Left ventricle myocardium inferior (tissue), 1 donor: ENCODE measurements around the gene VLDLR. TPM values are rescaled to one million over a fixed set of nuclear protein-coding genes. Genes with fewer than 3 reads are reported as not detected.

Source experiments
- DNase-seq: peaks from one replicate; pipeline ENCODE4 v3.0.0-alpha.2; 2020
- H3K27ac ChIP-seq: fragments of 200-600 bp; replicated peaks from 2 replicates; pipeline ENCODE4 v1.8.0; 2021
- H3K27me3 ChIP-seq: fragments of 200-600 bp; 2 replicates; pipeline ENCODE4 v1.8.0; 2021; ENCODE audit warnings: low read depth
- H3K36me3 ChIP-seq: fragments of 200-600 bp; 2 replicates; pipeline ENCODE4 v1.8.0; 2021
- H3K4me1 ChIP-seq: fragments of 200-600 bp; 2 replicates; pipeline ENCODE4 v1.8.0; 2021
- H3K4me3 ChIP-seq: fragments of 200-600 bp; 2 replicates; pipeline ENCODE4 v1.8.0; 2021; ENCODE audit warnings: mild to moderate bottlenecking, moderate library complexity
- H3K9me3 ChIP-seq: fragments of 200-600 bp; replicated peaks from 2 replicates; pipeline ENCODE4 v1.8.0; 2021
- intact Hi-C: fragments of 100-400 bp; cut with micrococcal nuclease; formaldehyde crosslinking; loops from one replicate; pipeline ENCODE4 v1.11.0; 2022
- total RNA-seq: library from RNA; stranded (reverse); fragmentation: NEBNext Ultra II Directional; extraction: Animal tissue kit (Norgen Biotek cat#: 25700); gene quantifications from one replicate; pipeline ENCODE4 v1.2.1, GENCODE V29; 2021
- TF ChIP-seq, protein P1 (sequence below): fragments of 200-600 bp; IDR thresholded peaks from 2 replicates; pipeline ENCODE4 v1.8.0; 2021; ENCODE audit warnings: antibody characterized with exemption, mild to moderate bottlenecking, borderline replicate concordance
- donor health status: DM: no; HTN: yes; CAD: no; lungs with severe emphysema.

Gene VLDLR
- total RNA-seq, 1 donor from 2014 or later = 144 TPM

DNA sequence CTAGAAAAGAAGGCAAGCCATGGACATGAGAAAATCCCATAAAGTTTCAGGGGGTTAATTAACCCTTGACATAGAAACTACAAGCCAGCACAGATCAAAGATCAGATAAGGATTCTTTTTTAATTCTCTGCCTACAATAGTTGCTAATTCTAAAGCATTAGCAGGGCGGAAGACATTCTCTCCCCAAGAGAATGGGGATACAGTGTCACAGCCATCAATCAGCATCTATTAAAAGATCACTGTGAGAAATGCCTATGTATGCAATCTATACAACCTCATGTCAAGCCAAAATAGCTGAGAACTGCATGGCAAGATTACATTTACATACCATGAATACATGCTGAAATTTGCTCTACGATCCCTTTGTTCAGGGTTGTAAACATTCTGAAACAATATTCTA is 14.3 kb downstream of the VLDLR start:
- Histone ChIP-seq H3K4me3 (no peak overlapping the region), H3K27ac (no peak overlapping the region), H3K27me3 (no peaks in the 10 kb centered on the region), H3K9me3 (no peaks in the 10 kb centered on the region), H3K36me3 (peaks cover 30% of the 10 kb centered on the region), H3K4me1 (peaks cover 69% of the 10 kb centered on the region)
- DNase-seq = no peak
- intact Hi-C loops = no loop called here
- TF ChIP-seq, protein P1, sequence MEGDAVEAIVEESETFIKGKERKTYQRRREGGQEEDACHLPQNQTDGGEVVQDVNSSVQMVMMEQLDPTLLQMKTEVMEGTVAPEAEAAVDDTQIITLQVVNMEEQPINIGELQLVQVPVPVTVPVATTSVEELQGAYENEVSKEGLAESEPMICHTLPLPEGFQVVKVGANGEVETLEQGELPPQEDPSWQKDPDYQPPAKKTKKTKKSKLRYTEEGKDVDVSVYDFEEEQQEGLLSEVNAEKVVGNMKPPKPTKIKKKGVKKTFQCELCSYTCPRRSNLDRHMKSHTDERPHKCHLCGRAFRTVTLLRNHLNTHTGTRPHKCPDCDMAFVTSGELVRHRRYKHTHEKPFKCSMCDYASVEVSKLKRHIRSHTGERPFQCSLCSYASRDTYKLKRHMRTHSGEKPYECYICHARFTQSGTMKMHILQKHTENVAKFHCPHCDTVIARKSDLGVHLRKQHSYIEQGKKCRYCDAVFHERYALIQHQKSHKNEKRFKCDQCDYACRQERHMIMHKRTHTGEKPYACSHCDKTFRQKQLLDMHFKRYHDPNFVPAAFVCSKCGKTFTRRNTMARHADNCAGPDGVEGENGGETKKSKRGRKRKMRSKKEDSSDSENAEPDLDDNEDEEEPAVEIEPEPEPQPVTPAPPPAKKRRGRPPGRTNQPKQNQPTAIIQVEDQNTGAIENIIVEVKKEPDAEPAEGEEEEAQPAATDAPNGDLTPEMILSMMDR = no peak

DNA sequence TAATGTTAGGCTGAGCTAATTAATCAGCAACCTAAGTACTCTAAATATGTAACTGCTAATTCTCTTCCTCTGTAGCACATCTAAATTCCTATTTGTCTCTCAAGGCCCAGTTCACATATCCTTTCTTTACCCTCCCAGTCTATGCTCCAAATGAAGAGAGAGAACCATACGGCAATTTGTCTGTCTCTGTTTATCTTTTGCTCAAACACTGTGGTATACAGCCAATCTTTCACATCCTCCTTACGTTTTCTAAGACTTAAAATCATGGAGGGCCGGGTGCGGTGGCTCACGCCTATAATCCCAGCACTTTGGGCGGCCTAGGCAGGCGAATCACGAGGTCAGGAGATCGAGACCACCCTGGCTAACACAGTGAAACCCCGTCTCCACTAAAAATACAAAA is 15.8 kb downstream of the VLDLR start:
- Histone ChIP-seq H3K27ac (no peak overlapping the region), H3K4me1 (peaks cover 66% of the 10 kb centered on the region), H3K4me3 (no peak overlapping the region), H3K27me3 (no peaks in the 10 kb centered on the region), H3K9me3 (no peaks in the 10 kb centered on the region), H3K36me3 (peaks cover 45% of the 10 kb centered on the region)
- intact Hi-C loops = no loop called here
- no peak for DNase-seq
- TF ChIP-seq, protein P1 = no peak

DNA sequence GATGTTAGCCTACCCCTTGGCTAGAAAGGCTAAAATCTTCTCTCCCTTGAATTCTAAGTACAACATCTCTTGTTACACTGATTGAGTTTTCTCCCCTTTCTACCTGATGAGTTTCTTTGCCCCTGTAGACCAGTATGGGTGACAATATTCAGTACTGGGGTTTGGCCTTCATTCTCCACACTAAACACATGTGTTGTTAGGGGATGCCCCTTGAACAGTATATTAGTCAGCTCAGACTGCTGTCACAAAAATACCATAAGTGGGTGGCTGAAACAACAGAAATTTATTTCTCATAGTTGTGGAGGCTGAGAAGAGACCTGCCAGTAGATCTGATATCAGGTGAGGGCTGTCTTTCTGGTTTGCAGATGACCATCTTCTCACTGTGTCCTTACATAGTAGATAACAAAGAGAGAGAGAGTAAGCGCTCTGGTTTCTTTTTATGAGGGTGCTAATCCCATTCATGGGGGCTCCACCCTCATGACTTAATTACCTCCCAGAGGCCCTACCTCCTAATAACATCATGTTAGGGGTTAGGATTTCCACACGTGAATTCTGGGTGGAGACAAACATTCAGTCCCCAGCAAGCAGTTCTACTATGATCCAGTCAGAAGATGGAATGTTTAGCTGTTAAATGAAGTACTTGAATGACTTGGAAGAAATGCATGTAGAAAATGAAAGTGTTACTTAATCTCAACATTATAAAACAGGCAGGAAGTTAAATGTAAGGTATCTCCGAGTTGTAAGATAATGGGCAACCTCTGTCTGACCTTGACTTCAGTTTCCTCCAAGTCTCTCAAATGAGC is 17.5 kb downstream of the VLDLR start:
- Histone ChIP-seq H3K27me3 (no peaks in the 10 kb centered on the region), H3K27ac (peak overlapping the region; percentile 17), H3K4me1 (peaks cover 63% of the 10 kb centered on the region), H3K9me3 (no peaks in the 10 kb centered on the region), H3K4me3 (no peak overlapping the region), H3K36me3 (peaks cover 61% of the 10 kb centered on the region)
- TF ChIP-seq, protein P1 = no peak
- DNase-seq = no peak
- intact Hi-C loops = no loop called here

- TF ChIP-seq, protein P1 = no peak
- peak overlapping the region; percentile 17 for H3K27ac ChIP-seq
- DNase-seq = no peak
- no peaks in the 10 kb centered on the region for H3K9me3 ChIP-seq
- peaks cover 56% of the 10 kb centered on the region for H3K4me1 ChIP-seq
- no peak overlapping the region for H3K4me3 ChIP-seq
- intact Hi-C loops = no loop called here
- peaks cover 67% of the 10 kb centered on the region for H3K36me3 ChIP-seq
- H3K27me3 ChIP-seq = no peaks in the 10 kb centered on the region
These were observed 18.2 kb downstream of the VLDLR start for GRCh38 chr9:2639786-2640185.

- peaks cover 49% of the 10 kb centered on the region for H3K4me1 ChIP-seq
- H3K27ac ChIP-seq = no peak overlapping the region
- TF ChIP-seq, protein P1 = no peak
- H3K4me3 ChIP-seq = no peak overlapping the region
- peaks cover 74% of the 10 kb centered on the region for H3K36me3 ChIP-seq
- H3K27me3 ChIP-seq = no peaks in the 10 kb centered on the region
- no peaks in the 10 kb centered on the region for H3K9me3 ChIP-seq
- intact Hi-C loops = no loop called here
- DNase-seq = no peak
These were observed 19.0 kb downstream of the VLDLR start for GRCh38 chr9:2640570-2640969.
